HG03103 (cell line): ENCODE results near the gene CYP19A1.

Experiments used
- ATAC-seq: cut with Tn5 transposase; IDR thresholded peaks from one replicate; pipeline ENCODE4 v1.9.1; 2021; ENCODE audit warnings: low read depth; ENCODE audit not compliant: unreplicated experiment

CYP19A1 gene

DNA sequence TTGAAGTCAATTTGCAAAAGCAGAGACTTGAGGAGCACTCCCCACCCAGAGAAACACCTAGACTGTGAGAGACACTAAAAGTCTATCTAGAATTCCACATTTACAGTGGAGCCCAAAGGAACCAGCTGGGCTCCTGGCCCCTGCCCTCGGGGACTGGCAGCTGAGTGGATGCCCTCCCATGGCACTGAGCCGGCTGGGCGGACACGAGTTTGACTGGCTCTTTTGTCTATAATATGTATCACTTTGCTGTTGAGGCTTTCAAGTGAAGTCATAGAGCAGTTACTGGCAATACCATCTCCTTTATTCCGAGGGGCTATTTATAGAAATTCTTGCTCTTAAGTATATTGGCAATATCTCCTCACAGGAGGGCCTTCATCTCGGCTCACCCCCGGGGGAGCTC lies 177.9 kb downstream of the CYP19A1 start:
- ATAC-seq, result no peak
